Fibroblast of skin of right quadriceps (primary cell): ENCODE results near the gene DLGAP1.
"Not testable (repeated sequence)": the region's sequence is repeated elsewhere in the genome, so short reads cannot be mapped to it uniquely, and the experiment has no call there.

Experiments used
- DNase-seq: peaks from one replicate; pipeline ENCODE4 v3.0.0-alpha.2; 2013

Gene DLGAP1

DNA sequence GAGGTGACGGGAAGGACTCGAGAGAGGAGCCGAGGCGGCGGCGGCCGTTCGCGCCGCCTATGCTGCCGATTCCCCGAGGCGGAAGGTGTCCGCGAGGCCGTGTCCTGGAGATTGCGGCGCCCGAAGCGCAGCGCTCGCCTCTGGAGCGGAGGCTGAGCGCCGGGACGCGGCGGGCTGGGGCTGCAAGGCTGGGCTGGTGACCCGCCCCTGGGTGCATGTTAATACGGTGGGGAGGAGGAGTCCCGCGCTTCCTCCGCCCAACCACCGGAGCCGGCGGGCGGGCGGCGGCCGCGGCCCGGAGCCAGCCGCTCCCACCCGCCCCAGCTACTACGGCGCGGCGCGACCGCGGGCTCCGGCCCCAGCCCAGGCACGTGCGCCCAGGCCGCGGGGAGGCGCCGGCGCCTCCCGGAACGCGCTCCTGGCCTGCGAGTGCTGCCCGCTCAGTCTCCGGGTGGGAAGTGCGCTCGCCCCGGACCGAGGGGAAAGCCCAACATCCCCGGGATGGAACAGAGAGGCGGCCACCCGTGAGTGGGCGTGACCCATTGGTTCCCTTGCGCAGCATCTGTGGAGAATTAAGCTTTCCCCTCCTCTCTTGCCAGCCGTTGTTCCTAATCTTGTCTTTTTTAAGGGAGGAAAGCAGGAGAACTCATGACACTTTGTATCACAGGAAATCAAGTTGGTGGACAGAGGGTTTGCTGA lies at the start of gene DLGAP1:
Gene DLGAP1 (minus strand): TSS at position 195 of the 699 bp plus-strand sequence.
- DNase-seq = peak; percentile 14

DNA sequence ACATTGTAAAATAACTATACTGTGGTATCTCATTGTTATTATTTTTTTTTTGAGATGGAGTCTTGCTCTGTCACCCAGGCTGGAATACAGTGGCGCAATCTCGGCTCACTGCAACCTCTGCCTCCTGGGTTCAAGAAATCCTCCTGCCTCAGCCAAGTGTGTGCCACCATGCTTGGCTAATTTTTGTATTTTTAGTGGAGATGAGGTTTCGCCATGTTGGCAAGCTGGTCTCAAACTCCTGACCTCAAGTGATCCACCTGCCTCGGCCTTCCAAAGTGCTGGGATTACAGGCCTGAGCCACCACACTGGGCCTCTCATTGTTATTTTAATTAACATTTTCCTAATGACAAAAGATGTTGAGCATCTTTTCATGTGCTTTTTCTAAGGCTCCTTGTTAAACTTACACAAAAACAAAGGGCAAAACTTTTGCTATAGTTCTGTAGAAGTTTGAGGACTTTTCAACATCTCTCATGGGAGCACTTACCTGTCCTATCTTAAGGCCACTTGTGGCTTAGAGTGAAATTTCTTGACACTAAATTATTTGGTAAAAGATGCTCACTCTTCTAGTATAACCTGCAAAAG lies 39.7 kb upstream of the DLGAP1 start:
- not testable (repeated sequence) for DNase-seq

DNA sequence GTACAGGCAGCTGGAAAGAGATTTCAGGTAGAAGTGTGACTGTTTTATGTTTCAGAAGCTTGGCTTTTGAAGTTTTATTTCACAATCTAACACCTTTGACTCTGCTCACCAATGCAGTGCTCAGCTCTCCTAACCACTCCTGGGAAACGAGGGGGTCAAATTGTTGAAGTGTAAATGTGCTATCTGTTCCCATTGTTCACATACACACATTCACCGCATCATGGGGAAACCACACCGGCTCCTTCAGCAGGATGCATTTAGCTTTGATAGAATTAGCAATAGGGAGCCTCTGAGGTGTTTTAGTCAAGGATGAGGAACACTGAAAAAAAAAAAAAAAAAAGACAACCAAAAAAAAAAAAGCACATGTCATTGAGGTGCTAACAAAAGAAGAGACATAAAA lies 13.4 kb upstream of the DLGAP1 start:
- no peak for DNase-seq

DNA sequence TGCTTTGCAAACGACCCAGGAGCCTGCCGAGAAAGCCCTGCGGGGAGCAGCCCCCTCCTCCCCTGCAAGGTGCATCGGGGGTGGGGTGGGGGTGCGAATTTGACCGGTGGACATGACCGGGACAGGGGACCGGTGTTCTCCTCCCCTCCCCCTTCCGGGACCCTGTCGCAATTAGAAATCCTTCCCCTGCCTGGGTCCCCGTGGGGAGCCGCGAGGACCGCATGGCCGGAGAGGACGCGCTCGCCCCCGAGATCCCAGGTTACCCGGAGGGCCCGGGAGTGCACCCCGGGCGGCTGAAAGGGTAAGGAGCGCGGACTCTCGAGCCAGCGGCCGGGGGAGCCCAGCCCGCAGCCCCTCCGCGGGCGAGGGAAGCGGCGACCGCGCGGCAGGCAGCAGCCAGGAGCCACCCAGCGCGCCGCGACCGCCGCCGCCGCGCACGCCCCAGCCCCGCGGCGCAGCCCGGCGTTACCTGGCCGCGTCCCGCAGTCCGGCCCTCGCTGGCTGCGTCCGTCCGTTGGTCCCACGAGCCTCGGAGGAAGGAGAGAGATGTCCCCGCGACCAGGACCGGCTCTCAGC lies 482 bp downstream of the DLGAP1 start:
- no peak for DNase-seq

DNA sequence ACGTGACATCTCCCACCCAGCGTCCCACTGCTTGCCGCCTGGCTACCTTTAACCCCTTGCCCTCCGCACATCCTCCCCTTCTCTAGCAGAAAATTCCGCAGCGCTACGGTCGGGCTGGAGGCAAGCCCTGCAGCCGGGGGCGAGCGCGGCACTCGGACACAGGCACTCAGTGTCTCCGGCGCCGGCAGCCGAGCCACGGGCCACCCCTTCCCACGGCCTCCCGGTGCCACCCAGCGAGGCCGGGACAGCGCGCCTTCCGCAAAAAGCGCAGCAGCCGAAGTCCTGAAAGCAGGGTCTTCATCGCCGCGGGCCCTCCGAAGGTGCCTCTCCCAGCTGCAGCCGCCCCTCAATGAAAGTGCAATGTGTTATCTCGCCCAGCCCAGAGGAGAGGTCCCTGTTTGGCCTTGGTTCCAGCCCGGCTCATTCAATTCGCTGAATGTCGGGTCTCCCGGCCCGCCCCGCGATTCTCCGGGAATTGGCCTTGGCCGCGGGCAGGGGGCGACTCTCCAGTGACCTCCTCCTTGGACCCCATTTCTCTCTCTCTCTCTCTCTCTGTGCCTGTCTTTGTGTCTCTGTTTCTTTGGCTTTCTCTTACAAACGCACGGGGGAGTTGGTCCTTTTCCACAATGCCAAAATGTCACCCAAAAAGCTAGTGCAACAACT lies 1.1 kb downstream of the DLGAP1 start:
- DNase-seq = no peak

DNA sequence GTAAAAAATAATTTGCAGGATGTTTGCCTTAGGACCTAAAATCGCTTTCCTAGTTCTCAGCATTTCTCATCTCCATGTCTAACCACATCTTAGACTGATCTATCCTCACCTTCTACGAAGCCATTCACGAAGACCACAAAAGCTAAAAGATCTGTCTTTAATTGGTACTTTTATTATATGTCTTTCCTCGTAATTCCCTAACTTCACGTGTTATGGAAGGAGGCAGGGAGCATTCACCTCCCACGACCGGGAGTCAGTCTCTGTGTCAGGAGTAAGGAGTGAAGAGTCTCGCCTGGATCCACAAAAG lies 1.6 kb downstream of the DLGAP1 start:
- no peak for DNase-seq

DNA sequence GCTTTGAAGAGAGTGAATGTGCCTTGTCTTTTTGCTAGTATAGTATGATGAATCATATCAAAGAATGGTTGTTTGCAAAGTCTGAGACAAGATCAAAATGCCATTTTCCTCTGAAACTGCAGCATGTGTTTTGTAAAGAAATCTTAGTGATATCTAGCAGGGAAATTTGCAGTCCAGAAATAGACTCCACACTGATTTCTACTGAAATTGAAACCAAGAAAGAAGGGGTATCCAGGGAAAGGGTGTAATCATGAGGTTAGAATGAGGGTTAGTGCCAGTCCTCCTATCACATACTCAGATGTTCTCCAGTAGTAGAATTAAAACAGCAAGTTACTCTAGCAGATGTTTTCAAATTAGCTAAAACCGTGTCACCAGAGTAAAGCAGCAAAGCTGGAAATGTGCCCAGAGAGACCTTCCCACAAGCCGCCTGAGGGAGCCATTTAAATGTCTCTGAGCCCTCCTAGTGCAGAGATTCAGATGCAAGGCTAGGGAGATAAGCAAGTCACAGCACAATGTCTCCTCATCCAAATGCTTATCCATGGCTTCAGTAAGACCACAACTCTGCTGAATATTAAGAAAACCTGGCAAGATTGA lies 4.9 kb downstream of the DLGAP1 start:
- no peak for DNase-seq

DNA sequence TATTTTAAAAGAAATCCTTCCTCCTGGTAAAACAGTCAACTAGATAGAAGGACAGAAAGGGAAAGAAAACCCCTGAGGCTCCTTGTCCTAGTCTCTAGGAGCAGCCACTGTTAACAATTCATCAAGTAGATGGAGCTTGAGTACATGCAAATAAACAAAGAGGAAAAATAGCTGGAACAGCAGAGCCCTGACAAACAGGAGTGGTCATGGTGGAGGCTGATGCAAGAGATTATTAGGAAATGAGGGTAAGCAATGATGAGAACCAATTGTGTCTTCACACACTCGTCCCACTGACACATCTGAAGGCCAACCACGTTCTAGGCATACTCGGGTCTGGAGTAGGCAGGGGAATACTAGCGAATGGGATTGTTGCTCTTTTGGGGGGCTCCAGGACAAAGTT lies 9.2 kb downstream of the DLGAP1 start:
- no peak for DNase-seq

DNA sequence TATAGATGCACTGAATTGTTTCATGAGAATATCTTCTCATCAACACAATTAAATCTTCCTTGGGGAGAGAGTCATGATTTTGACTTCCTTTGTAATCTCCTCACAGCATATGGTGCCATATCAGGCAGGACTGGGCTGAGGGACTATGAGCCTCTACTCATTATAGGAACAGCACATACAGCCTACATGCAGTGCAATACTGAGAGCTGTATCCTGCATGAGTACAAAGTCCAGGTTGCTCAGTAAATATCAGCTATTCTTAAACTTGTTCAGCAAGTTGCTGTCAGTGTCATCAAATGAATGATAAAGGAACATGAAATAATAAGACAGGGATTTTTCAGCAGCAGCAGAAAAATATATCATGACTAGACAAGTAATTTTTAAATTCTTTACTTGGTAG lies 10.8 kb downstream of the DLGAP1 start:
- DNase-seq = no peak

DNA sequence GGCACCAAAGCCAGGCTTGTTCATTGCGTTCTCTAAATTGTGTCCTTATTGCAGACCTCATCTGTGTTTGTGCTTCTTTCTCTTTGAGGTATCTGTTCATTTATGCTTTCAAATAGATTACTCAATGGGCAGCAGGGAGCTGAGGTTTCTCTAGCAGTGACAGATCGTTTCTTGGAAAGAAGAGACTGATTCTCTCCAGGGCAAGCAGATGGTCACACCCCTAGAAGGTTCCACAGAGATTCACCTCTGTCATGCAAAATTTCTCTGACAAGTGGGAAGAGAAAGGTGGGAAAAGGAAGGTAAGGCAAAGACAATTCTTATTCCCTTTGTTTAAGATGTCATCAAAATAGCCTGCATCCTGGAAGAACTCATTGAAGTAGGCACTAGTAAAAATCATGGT lies 14.0 kb downstream of the DLGAP1 start:
- DNase-seq = no peak

DNA sequence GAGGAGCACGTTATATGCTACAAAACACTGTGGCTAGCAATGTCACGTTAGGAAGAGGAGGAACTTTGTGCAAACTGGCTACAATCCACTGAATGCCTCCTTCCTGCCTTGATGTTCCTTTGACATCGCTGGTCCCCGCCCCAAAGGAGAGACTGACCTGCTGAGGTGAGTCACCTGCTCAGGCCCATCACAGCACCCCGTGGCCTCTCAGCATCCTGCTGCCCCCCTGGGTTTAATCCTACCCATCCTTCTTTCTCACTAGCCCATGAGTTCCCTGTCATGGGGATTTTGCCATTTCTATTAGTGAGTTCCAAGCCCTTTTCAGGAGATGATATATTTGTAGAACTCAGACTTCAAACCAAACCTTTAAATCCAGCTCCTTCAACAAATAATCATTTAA lies 16.2 kb downstream of the DLGAP1 start:
- DNase-seq = no peak

DNA sequence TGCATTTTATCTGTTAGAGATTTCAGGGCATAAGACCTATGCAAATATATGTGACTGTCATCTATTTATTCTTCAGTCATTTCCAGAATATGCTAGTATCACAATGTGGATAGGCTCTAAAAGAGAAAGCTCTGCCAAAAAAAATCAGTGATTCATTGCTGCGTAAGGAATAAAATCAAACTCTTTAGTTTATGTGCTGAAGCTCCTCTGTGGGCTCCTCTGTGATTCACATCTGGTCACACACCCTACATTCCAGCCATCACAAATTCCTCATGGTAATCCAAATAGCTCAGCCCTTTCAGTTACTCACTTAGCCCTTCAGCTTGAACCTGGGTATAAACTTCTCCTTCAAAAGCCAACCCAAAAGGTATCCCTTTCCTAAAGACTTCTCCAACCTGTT lies 21.4 kb downstream of the DLGAP1 start:
- peak; percentile 61 for DNase-seq

DNA sequence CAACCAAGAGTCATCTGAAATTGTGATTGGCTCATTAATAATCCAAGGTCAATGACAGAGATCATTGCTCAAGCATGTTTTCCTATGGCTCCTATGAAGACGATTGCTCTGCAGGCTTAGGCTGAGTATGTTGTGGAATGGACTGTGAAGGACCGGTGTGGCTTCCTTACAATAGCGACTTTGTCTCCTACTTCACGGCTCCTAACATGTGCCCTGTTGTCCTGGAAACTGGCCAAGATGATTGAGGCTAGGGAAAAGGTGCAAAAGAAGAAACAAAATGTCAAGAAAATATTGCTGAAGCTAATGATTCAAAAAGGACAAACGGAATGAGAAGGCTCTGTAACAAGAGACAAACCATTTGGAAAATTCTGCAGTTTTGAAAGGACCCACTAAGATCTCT lies 24.3 kb downstream of the DLGAP1 start:
- DNase-seq = no peak

DNA sequence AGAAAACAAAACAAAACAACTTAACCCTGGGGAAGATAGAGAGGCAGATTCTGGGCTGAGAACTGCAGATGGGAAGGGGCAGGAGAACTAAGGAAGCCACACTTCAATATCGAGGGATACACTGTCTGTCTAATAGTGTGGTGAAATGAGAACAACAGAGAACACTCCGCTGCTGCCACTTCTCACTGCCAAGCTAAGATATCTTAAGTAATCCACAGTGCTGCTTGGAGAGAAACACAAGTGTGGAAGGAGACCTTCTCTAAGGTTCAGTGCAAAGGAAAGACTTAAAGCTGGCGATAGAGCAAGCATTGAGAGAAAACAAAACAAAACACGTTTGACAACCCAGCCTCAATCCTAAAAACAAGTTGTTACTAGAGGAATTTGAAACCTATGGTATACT lies 37.4 kb downstream of the DLGAP1 start:
- no peak for DNase-seq

DNA sequence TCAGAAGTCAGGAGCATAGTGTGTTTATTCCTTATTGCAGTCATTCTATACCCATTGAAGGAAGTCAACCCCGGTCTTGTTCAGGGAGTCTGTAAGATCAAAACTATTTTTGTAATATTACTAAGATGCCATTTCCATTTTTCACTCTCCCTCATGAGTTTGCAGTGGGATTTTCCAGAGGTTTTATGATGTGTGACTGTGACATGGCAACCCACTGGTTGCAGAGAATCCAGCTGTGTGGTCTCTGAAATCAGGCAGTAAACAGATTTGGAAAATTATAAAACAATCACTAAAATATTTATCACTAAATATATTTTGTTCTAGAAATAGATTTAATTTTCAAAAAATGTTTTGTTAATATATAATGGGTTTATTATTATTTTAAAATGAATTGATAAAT lies 38.1 kb downstream of the DLGAP1 start:
- DNase-seq = no peak

DNA sequence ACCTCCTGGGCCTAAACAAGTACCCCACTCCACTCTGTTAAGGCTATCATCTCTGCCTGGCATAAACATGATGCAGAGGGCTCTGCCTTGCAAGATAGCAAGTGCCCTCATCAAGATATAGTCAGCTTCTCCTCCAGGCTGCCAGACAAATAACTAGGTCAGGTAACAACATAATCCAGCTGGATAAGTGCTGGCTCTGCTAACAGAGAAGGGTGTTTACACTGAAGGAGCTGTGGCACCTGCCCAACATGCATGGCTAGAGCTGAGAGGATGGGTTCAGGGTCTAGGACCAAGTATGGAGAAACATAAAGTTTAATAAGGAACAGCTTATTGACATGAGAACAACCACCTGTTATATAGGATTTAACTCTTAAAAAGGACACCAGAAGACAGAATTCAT lies 42.8 kb downstream of the DLGAP1 start:
- no peak for DNase-seq

DNA sequence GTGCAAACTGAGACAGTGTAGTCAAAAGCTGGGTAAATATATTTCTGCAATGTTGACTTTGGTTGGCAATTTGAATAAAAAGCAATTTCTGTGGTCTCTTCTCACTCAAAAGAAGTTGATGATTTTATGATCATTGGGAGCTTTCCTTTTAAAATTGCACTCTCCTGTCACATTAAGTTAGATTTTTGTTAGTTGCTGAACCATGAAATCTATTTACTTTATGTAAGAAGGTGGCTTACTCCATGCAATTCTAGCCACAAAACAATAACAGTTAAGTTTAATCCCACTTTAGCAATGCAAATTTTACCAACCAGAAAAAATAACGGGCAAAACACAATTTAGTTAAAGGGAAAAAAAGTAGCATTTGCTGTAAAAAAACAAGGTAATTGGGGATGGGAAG lies 48.3 kb downstream of the DLGAP1 start:
- DNase-seq = no peak

DNA sequence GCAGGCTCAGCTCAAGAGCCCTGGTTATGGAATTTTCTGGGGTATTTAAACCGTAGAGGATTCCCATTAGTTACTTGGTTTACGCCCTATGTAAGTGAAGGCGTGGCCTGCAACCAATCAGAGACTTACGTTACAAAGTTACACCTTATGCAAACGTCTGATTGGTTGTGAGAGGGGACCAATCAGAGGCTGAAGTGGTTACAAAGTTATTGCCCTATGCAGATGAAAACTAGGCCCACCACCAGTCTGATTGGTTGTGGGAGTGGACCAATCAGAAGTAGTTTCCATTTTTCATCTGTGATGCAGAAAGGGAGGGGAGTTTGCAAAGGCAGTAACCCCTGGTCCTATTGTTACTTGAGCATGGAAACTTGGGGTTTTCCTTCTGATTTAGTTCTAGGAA lies 49.1 kb downstream of the DLGAP1 start:
- DNase-seq = no peak

DNA sequence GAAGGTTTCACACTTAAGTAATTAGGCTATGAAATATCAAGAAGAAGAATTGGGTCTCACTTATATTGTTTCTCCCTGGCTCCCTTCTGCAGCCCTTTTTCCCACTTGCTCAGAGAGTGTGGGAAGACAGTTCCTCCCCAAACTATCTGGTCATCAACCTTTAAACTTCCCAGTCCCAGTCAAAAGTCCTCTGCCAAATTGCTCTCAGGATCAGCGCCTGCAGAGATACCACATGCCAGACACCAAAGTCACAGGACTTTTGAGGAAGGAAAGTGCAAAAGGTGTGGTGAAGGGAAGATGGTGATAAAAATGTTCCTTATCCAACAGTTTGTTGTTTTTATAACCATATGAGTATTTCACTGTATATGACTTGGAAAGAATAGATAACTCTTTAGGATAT lies 51.3 kb downstream of the DLGAP1 start:
- DNase-seq = no peak

DNA sequence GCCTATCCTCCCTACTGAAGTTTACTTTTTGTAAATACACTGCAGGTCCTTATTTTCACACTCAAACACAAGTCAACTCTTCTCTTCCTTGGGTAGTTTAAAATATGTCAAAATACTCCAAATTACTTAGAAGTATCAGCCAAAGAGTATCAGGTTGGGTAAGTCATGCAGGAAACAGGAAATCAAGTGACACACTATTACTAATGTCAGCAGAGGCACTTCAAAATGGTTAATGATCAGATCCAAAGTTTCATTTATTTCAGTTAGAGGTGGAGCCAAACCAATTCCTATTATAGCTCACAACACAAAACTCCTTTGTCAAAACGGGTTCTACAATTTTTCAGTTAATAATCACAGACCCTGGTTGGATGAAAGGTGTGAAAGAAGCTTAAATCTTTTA lies 54.2 kb downstream of the DLGAP1 start:
- no peak for DNase-seq

DNA sequence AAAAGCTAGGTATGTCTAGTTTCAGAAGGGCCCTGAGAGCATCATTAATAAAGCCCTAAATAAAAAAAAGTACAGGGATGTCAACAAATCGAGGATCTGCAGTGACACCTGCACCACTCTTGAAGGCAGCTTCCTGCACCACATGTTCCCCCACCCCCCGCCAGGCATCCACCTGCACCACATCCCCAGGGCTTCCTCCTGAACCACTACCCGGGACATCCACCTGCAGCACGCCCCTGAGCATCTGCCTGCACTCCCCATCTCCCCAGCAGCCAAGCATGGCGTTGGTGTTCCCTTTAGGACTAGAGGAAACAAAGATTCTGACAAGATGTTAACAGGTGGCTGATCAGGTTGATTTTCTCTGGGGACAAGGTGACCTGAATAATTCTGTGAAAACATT lies 55.2 kb downstream of the DLGAP1 start:
- no peak for DNase-seq

DNA sequence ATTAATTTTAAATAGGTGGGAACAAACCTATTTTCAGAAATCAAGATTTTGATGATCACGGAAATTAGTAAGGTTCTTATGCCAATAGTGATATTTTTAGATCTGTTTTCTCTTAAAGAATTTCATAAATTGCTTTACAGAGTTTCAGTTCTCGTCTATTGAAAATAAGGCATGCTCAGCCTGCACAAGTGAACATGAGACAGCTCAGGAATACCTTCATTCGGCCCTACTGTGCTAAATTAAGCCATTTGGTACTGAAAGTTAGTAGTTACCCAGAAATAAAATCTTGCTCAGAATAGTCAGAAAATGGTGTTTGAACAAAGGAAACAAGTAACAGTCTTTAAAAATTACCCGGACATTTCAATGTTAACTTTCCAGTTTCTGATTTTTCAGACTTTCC lies 60.4 kb downstream of the DLGAP1 start:
- DNase-seq = no peak

DNA sequence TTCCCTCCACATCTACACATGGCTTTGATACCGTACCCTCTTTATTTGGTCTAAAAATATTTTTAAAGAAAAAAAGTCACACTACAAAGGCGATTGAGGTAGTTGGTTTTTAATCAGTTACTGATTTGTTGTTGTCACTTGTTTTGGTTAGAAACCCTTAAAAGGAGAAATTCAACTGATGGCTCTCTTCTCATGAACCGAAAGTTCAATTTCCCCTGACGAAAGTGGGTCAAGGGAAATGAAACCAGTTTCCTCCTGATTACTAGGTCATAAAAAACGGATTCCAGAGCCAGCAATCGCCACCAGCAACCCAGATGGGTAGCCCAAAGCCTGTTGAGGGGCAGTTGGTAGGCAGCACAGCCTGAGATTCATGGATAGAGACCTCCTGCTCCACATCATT lies 63.2 kb downstream of the DLGAP1 start:
- no peak for DNase-seq

DNA sequence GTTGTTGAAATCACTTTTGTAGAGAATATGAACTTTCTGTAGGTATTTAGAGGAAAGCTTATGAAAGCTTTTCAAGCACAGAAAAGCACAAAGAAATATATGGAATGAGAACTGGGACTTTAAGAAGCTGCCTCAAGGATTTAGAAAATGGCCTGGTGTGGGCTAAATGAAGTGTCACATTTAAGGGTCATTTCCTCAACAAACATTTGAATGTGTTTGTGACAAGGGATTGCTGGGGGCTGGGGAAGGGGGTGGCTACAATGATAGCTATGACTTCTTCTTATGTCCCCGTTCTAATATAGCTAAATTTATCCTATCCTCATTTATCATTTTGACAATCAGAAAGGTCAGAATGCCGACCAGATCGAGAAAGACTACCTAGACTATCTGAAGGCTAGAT lies 69.2 kb downstream of the DLGAP1 start:
- DNase-seq = no peak
